Measurements from ENCODE around the gene RAB17.

The RAB17 gene

DNA sequence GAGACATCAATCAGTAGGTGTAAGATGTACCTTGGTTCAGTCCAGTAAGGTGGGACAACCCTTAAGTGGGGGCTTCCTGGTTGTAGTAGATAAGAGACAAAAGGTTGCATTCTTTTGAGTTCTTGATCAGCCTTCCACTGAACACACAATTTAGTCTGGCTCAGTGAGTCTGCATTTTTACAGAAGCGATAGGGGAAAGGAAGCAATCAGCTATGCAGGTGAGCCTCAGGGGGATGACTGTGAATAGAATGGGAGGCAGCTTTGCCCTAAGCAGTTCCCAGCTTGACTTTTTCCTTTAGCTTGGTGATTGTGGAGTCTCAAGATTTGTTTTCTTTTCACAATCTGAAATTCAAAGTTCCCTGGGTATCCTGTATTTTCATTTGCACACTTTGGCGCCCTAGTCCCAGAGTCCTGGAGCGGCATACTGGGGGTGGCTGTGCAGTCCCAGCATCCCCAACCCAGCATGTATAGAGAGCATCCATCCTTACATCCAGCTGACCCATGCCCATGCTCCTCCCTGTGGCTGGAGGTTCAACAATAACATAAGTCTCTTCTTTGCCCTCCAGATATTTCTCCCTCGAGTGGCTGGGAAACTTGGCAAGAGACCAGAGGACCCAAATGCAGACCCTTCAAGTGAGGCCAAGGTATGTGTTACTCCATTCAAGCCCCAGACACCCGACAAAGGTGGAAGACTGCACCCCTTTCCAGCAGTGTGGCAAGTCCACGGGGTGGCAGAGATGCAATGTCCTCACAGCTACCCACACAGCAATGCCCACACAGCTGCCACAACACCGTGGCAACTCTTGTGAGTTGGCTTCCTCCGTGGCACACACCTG, 44.3 kb downstream of the RAB17 start:
- no peaks in the 10 kb centered on the region for H3K4me1 ChIP-seq (ENCODE audit: control insufficient read depth, insufficient read depth, low read length)

DNA sequence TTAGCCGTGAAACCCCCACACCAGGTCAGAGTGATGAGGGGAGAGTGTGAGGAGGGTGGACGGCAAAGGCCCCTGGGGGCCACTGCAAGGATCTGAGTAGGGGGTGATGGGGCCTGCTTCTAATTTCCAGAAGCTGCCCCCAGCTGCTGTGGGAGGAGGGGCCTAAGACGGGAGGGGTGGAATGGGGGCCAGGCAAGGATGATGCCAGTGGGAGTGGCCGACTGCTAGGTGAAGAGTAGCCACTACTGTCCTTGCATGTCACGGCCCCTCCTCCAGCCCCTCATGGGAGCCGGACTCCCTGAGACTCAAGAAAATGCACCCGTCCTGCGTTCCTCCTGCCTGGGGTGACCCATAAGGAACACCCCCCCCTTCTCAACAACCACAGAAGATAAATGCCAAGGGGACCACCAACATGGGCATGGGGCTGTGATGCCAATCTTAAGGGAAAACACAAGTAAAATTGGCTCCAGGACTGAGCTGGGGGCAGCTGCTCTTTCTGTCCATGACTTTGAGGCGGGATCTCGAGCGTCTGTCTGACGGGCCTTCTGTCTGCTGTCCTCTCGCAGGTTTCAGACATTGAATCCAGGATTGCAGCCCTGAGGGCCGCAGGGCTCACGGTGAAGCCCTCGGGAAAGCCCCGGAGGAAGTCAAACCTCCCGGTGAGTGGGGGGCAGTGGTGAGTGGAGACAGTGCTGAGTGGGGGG, 48.4 kb downstream of the RAB17 start:
- DNase-seq (ENCODE audit: low read depth, low spot score): no peak
- H3K4me1 ChIP-seq (ENCODE audit: control insufficient read depth, insufficient read depth, low read length): no peaks in the 10 kb centered on the region
- no peaks in the 10 kb centered on the region for H3K9me3 ChIP-seq (ENCODE audit: control insufficient read depth, insufficient read depth, low read length)
- H3K36me3 ChIP-seq (ENCODE audit: control insufficient read depth, insufficient read depth, low read length): no peaks in the 10 kb centered on the region
- no CpG with 5 or more reads among the region's 18 CpGs for WGBS (ENCODE audit: insufficient coverage, insufficient read length)
- H3K27me3 ChIP-seq (ENCODE audit: control insufficient read depth, insufficient read depth, low read length): no peaks in the 10 kb centered on the region
- no peak overlapping the region for H3K27ac ChIP-seq (ENCODE audit: low read length)
- no peak overlapping the region; the same call in 1 of the 2 replicates for H3K4me3 ChIP-seq (ENCODE audit: low read length)

More for the DNA sequence above, 44.3 kb downstream of the RAB17 start:
- no peak overlapping the region for H3K4me3 ChIP-seq (ENCODE audit: low read length)
- peaks cover 2% of the 10 kb centered on the region; the same call in 1 of the 2 replicates for H3K36me3 ChIP-seq (ENCODE audit: control insufficient read depth, insufficient read depth, low read length)
- no peak overlapping the region for H3K27ac ChIP-seq (ENCODE audit: low read length)
- no peak for DNase-seq (ENCODE audit: low read depth, low spot score)
- H3K27me3 ChIP-seq (ENCODE audit: control insufficient read depth, insufficient read depth, low read length): no peaks in the 10 kb centered on the region
- no CpG with 5 or more reads among the region's 8 CpGs for WGBS (ENCODE audit: insufficient coverage, insufficient read length)
- H3K9me3 ChIP-seq (ENCODE audit: control insufficient read depth, insufficient read depth, low read length): no peaks in the 10 kb centered on the region

DNA sequence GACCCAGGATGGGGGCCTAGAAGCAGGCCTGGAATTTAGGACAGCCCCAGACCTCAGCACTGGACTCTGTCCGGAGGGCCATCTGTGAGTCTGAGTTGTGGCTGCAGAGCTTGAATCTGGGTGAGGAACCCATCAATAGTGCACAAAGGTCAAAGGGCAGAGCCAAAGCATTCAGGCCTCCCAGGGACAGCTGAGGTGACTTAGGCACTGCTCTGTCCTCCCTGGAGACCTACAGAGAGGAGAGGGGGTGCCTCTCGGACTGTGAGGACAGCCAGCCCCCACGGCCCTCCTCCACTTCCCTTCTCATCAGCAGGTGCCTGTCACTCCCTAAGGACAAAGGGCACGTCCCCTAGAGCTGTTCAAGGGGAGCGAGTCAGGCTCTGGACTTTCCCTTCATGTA, 49.3 kb downstream of the RAB17 start:
- no peaks in the 10 kb centered on the region for H3K27me3 ChIP-seq (ENCODE audit: control insufficient read depth, insufficient read depth, low read length)
- no peaks in the 10 kb centered on the region for H3K9me3 ChIP-seq (ENCODE audit: control insufficient read depth, insufficient read depth, low read length)
- DNase-seq (ENCODE audit: low read depth, low spot score): no peak
- H3K36me3 ChIP-seq (ENCODE audit: control insufficient read depth, insufficient read depth, low read length): no peaks in the 10 kb centered on the region
- H3K4me1 ChIP-seq (ENCODE audit: control insufficient read depth, insufficient read depth, low read length): no peaks in the 10 kb centered on the region
- WGBS (ENCODE audit: insufficient coverage, insufficient read length): no CpG with 5 or more reads among the region's 5 CpGs
- no peak overlapping the region for H3K27ac ChIP-seq (ENCODE audit: low read length)
- no peak overlapping the region for H3K4me3 ChIP-seq (ENCODE audit: low read length)

DNA sequence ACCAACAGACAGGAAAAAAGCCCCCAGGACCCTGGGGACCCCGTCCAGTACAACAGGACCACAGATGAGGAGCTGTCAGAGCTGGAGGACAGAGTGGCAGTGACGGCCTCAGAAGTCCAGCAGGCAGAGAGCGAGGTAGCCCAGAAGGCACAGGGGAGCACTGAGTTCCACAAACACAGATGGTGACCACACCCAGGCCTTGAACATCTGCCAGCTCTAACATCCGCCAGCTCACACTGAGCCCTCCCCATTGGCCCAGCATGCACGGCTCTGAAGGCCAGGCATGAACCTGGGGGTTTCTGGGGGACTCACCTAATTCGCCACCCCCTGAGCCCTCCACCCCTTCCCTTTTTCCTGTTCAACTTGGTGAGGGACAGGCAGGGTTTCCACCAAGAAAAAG, 49.7 kb downstream of the RAB17 start:
- no peak overlapping the region for H3K27ac ChIP-seq (ENCODE audit: low read length)

DNA sequence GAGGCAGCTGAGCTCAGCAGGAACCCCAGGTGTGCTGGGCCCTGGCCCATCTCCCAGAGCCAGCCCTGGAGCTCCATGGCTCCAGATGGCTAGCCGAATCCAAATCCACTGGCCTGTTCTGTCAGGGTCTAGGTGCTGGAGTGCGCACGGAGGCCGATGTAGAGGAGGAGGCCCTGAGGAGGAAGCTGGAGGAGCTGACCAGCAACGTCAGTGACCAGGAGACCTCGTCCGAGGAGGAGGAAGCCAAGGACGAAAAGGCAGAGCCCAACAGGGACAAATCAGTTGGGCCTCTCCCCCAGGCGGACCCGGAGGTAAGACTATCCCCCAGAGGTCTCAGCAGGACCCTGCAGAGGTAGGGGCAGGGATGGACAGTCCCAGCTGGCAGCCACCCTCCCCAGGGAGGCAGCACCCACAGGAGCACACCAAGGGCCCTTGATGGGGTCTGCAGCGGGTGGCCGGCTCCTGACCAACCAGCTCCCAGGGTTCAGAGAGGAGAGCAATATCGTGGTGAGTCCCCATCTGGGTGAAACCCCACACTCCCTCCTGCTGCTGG, 50.2 kb downstream of the RAB17 start:
- Histone ChIP-seq H3K27ac (ENCODE audit: low read length) (no peak overlapping the region), H3K4me1 (ENCODE audit: control insufficient read depth, insufficient read depth, low read length) (no peaks in the 10 kb centered on the region), H3K9me3 (ENCODE audit: control insufficient read depth, insufficient read depth, low read length) (no peaks in the 10 kb centered on the region), H3K27me3 (ENCODE audit: control insufficient read depth, insufficient read depth, low read length) (no peaks in the 10 kb centered on the region), H3K4me3 (ENCODE audit: low read length) (no peak overlapping the region), H3K36me3 (ENCODE audit: control insufficient read depth, insufficient read depth, low read length) (no peaks in the 10 kb centered on the region)
- WGBS (ENCODE audit: insufficient coverage, insufficient read length): no CpG with 5 or more reads among the region's 13 CpGs
- no peak for DNase-seq (ENCODE audit: low read depth, low spot score)

More for the DNA sequence above, 49.7 kb downstream of the RAB17 start:
- no peak for DNase-seq (ENCODE audit: low read depth, low spot score)
- Histone ChIP-seq H3K4me1 (ENCODE audit: control insufficient read depth, insufficient read depth, low read length) (no peaks in the 10 kb centered on the region), H3K27me3 (ENCODE audit: control insufficient read depth, insufficient read depth, low read length) (no peaks in the 10 kb centered on the region), H3K36me3 (ENCODE audit: control insufficient read depth, insufficient read depth, low read length) (no peaks in the 10 kb centered on the region), H3K9me3 (ENCODE audit: control insufficient read depth, insufficient read depth, low read length) (no peaks in the 10 kb centered on the region), H3K4me3 (ENCODE audit: low read length) (no peak overlapping the region)
- WGBS (ENCODE audit: insufficient coverage, insufficient read length): no CpG with 5 or more reads among the region's 6 CpGs

DNA sequence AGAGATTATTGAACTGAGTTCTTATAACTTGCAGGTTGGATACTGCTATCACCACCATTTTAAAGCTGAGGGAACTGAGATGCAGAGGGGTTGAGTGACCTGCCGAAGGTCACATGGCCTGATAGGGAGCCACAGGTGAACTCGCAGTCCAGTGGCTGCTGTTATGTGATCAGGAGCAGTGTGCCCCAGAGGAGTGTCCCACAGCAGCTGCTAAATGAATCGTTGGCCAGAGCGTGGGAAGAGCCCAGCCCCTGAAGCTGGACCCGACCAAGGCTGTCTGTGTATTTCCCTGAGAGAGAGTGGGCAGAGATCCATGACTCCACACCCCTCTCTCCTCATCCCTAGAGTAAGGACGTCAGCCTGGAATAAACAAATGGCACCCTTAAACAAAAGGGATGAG, 50.9 kb downstream of the RAB17 start:
- Histone ChIP-seq H3K4me3 (ENCODE audit: low read length) (no peak overlapping the region), H3K4me1 (ENCODE audit: control insufficient read depth, insufficient read depth, low read length) (no peaks in the 10 kb centered on the region), H3K27me3 (ENCODE audit: control insufficient read depth, insufficient read depth, low read length) (no peaks in the 10 kb centered on the region), H3K36me3 (ENCODE audit: control insufficient read depth, insufficient read depth, low read length) (no peaks in the 10 kb centered on the region), H3K27ac (ENCODE audit: low read length) (no peak overlapping the region), H3K9me3 (ENCODE audit: control insufficient read depth, insufficient read depth, low read length) (no peaks in the 10 kb centered on the region)
- no peak for DNase-seq (ENCODE audit: low read depth, low spot score)
- no CpG with 5 or more reads among the region's 6 CpGs for WGBS (ENCODE audit: insufficient coverage, insufficient read length)

DNA sequence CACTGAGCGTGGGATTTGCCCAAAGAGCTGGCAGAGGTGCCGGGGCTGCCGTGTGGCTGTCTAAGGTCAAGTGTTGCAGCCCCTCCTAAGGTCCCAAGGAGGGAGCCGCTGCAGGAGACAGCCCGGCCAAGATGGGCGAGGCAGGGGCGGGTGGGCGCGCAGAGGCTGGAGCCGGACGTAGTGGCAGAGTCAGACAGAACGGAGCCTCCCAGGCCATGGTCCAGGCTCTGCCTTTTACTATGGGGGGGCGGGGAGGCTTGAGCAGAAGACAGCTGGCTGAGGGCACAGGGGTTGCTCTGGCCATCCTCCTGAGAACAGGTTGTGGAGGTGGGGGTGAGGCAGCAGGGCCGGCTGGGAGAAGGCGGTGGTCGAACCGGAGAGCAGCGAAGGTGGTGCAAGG, 51.6 kb downstream of the RAB17 start:
- Histone ChIP-seq H3K4me1 (ENCODE audit: control insufficient read depth, insufficient read depth, low read length) (no peaks in the 10 kb centered on the region), H3K27ac (ENCODE audit: low read length) (no peak overlapping the region), H3K9me3 (ENCODE audit: control insufficient read depth, insufficient read depth, low read length) (no peaks in the 10 kb centered on the region), H3K4me3 (ENCODE audit: low read length) (no peak overlapping the region), H3K36me3 (ENCODE audit: control insufficient read depth, insufficient read depth, low read length) (no peaks in the 10 kb centered on the region), H3K27me3 (ENCODE audit: control insufficient read depth, insufficient read depth, low read length) (no peaks in the 10 kb centered on the region)
- no peak for DNase-seq (ENCODE audit: low read depth, low spot score)
- WGBS (ENCODE audit: insufficient coverage, insufficient read length): no CpG with 5 or more reads among the region's 18 CpGs

DNA sequence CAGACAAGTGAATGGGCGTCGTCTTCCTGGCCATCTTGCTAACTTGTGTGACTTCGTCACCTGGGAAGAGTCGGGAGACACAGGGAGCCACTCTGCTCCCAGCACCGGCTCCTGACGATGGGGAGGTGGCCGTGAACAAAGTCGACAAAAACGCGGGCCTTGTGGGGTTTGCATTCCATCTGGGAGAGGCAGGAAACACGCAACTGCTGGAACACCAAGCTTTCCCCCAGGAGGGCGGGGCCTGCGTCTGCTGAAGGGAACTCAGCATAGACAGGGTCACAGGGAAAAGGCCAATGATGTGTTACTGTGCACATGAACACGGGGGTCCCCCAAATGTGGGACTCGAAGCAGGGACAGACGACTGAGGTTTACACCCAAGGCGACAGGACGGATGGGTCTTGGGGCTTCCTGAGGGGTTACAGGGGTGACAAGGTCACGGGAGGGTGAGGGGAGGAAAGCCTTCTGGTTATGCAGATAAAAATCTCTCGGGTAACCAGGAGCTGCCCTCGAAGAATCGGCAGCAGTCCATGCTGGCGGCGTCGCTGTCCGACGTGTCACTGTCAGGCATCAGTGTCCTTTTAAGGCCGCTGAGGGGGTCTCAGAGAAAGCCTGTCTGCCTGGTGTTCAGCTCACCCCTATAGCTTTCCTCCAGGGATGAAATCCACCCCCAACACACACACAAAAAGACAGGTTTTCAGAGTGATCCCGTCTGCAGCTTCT, 52.4 kb downstream of the RAB17 start:
- no CpG with 5 or more reads among the region's 29 CpGs for WGBS (ENCODE audit: insufficient coverage, insufficient read length)
- Histone ChIP-seq H3K36me3 (ENCODE audit: control insufficient read depth, insufficient read depth, low read length) (no peaks in the 10 kb centered on the region), H3K4me1 (ENCODE audit: control insufficient read depth, insufficient read depth, low read length) (no peaks in the 10 kb centered on the region), H3K27ac (ENCODE audit: low read length) (no peak overlapping the region), H3K27me3 (ENCODE audit: control insufficient read depth, insufficient read depth, low read length) (no peaks in the 10 kb centered on the region), H3K4me3 (ENCODE audit: low read length) (no peak overlapping the region), H3K9me3 (ENCODE audit: control insufficient read depth, insufficient read depth, low read length) (no peaks in the 10 kb centered on the region)
- no peak for DNase-seq (ENCODE audit: low read depth, low spot score)

DNA sequence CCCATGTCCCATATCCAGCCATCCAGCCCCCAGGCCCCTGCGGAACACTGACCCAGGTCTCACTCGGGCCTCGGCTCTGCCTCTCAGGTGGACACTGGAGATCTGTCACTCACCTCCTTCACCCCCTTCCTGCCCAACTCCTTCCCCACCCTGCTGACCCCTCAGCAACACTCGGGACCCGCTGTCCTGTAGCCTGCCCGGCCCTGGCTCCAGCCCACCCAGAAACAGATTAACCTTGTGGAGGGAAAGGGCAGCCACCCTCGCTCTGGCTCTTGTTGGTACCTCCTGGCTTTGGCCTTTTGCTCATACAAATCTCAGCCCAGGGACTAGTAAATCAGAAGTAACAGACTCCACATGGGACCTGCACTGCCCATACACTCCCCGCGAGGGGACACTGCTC, 53.9 kb downstream of the RAB17 start:
- no peaks in the 10 kb centered on the region for H3K4me1 ChIP-seq (ENCODE audit: control insufficient read depth, insufficient read depth, low read length)
- H3K4me3 ChIP-seq (ENCODE audit: low read length): no peak overlapping the region
- no peak for DNase-seq (ENCODE audit: low read depth, low spot score)
- no peaks in the 10 kb centered on the region for H3K9me3 ChIP-seq (ENCODE audit: control insufficient read depth, insufficient read depth, low read length)
- no peaks in the 10 kb centered on the region for H3K36me3 ChIP-seq (ENCODE audit: control insufficient read depth, insufficient read depth, low read length)
- H3K27ac ChIP-seq (ENCODE audit: low read length): no peak overlapping the region
- no CpG with 5 or more reads among the region's 9 CpGs for WGBS (ENCODE audit: insufficient coverage, insufficient read length)
- no peaks in the 10 kb centered on the region for H3K27me3 ChIP-seq (ENCODE audit: control insufficient read depth, insufficient read depth, low read length)

DNA sequence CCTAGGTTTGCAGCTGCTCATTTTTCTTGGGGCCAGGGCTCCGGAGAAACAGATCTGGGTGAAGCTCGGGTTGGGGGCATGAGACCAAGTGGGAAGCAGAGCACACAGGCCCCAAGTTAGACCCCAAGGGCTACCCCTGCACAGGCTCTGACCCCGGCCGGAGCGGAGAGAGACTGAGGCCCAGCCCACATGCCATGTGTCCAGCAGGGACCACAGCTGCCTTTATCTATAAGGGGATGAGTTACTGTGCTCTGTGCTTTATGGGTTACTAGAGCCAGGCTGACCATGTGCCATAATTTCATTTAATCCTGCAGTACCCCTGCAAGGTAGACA, 54.5 kb downstream of the RAB17 start:
- Histone ChIP-seq H3K27ac (ENCODE audit: low read length) (no peak overlapping the region), H3K27me3 (ENCODE audit: control insufficient read depth, insufficient read depth, low read length) (no peaks in the 10 kb centered on the region), H3K36me3 (ENCODE audit: control insufficient read depth, insufficient read depth, low read length) (no peaks in the 10 kb centered on the region), H3K9me3 (ENCODE audit: control insufficient read depth, insufficient read depth, low read length) (no peaks in the 10 kb centered on the region), H3K4me1 (ENCODE audit: control insufficient read depth, insufficient read depth, low read length) (no peaks in the 10 kb centered on the region), H3K4me3 (ENCODE audit: low read length) (no peak overlapping the region)
- DNase-seq (ENCODE audit: low read depth, low spot score): no peak
- WGBS (ENCODE audit: insufficient coverage, insufficient read length): no CpG with 5 or more reads among the region's 5 CpGs
